H9 (cell line): ENCODE results near the gene GH2. TPM values are rescaled to one million over a fixed set of nuclear protein-coding genes. Genes with fewer than 3 reads are reported as not detected.
"Not testable (repeated sequence)": the region's sequence is repeated elsewhere in the genome, so short reads cannot be mapped to it uniquely, and the experiment has no call there.

Experiments used
- DNase-seq: peaks from one replicate; pipeline ENCODE4 v3.0.0-alpha.2; 2017
- H2AFZ ChIP-seq: one replicate; pipeline ENCODE4 v1.6.1; 2013; ENCODE audit warnings: mild to moderate bottlenecking, low read length, control low read depth, moderate library complexity
- H2AK5ac ChIP-seq: 2 replicates; pipeline ENCODE4 v1.6.1; 2013; ENCODE audit warnings: low read length, control low read depth, mixed read lengths; ENCODE audit not compliant: insufficient read length
- H2BK120ac ChIP-seq: one replicate; pipeline ENCODE4 v1.6.1; 2013; ENCODE audit warnings: low read depth, mild to moderate bottlenecking, low read length, control low read depth, inconsistent platforms; ENCODE audit not compliant: poor library complexity, severe bottlenecking
- H2BK12ac ChIP-seq: 2 replicates; pipeline ENCODE4 v1.6.1; 2013; ENCODE audit warnings: low read length, control low read depth, mixed read lengths, low read depth; ENCODE audit not compliant: insufficient read length
- H2BK15ac ChIP-seq: 2 replicates; pipeline ENCODE4 v1.6.1; 2013; ENCODE audit warnings: low read depth, low read length, control low read depth
- H2BK20ac ChIP-seq: one replicate; pipeline ENCODE4 v1.6.1; 2013; ENCODE audit warnings: low read depth, mild to moderate bottlenecking, low read length, control low read depth, inconsistent platforms; ENCODE audit not compliant: poor library complexity, severe bottlenecking
- H2BK5ac ChIP-seq: 2 replicates; pipeline ENCODE4 v1.6.1; 2013; ENCODE audit warnings: low read length, control low read depth, mixed read lengths; ENCODE audit not compliant: insufficient read length
- H3K14ac ChIP-seq: 2 replicates; pipeline ENCODE4 v1.6.1; 2013; ENCODE audit warnings: low read length, control low read depth; ENCODE audit not compliant: insufficient read depth
- H3K18ac ChIP-seq: 2 replicates; pipeline ENCODE4 v1.6.1; 2013; ENCODE audit warnings: low read depth, mild to moderate bottlenecking, mixed read lengths, low read length, control low read depth; ENCODE audit not compliant: insufficient read length
- H3K23ac ChIP-seq: 2 replicates; pipeline ENCODE4 v1.6.1; 2013; ENCODE audit warnings: low read length, control low read depth, mixed read lengths, low read depth; ENCODE audit not compliant: insufficient read length
- H3K23me2 ChIP-seq: 2 replicates; pipeline ENCODE4 v1.6.1; 2013; ENCODE audit warnings: low read depth, mild to moderate bottlenecking, mixed read lengths, low read length, control low read depth; ENCODE audit not compliant: insufficient read length, poor library complexity, severe bottlenecking
- H3K27ac ChIP-seq: 2 replicates; pipeline ENCODE4 v1.5.1; 2013; ENCODE audit warnings: low read length, control low read depth, mixed read lengths, low read depth; ENCODE audit not compliant: insufficient read length
- H3K27me3 ChIP-seq: 2 replicates; pipeline ENCODE4 v1.6.1; 2013; ENCODE audit warnings: low read length, control low read depth, inconsistent platforms; ENCODE audit not compliant: insufficient read depth
- H3K4ac ChIP-seq: 2 replicates; pipeline ENCODE4 v1.6.1; 2013; ENCODE audit warnings: low read depth, mild to moderate bottlenecking, control low read depth, inconsistent platforms, low read length, moderate library complexity
- H3K4me1 ChIP-seq: 2 replicates; pipeline ENCODE4 v1.6.1; 2013; ENCODE audit warnings: low read length, control low read depth, inconsistent platforms; ENCODE audit not compliant: insufficient read depth
- H3K4me2 ChIP-seq: 2 replicates; pipeline ENCODE4 v1.6.1; 2013; ENCODE audit warnings: low read length, control low read depth, mixed read lengths; ENCODE audit not compliant: insufficient read length, insufficient read depth
- H3K56ac ChIP-seq: 2 replicates; pipeline ENCODE4 v1.6.1; 2013; ENCODE audit warnings: low read depth, mild to moderate bottlenecking, mixed read lengths, low read length, control low read depth; ENCODE audit not compliant: insufficient read length
- H3K79me1 ChIP-seq: 2 replicates; pipeline ENCODE4 v1.6.1; 2013; ENCODE audit warnings: low read depth, mild to moderate bottlenecking, moderate library complexity, low read length, control low read depth, inconsistent platforms; ENCODE audit not compliant: insufficient read depth, poor library complexity, severe bottlenecking
- H3K79me2 ChIP-seq: 2 replicates; pipeline ENCODE4 v1.6.1; 2013; ENCODE audit warnings: low read length, control low read depth, inconsistent platforms; ENCODE audit not compliant: insufficient read depth
- H3K9ac ChIP-seq: 2 replicates; pipeline ENCODE4 v1.6.1; 2013; ENCODE audit warnings: low read length, control low read depth, mixed read lengths; ENCODE audit not compliant: insufficient read length; ENCODE audit errors: extremely low read depth
- H3K9me3 ChIP-seq: one replicate; pipeline ENCODE4 v1.6.1; 2013; ENCODE audit warnings: low read depth, low read length, inconsistent platforms; ENCODE audit not compliant: control insufficient read depth
- H3T11ph ChIP-seq: one replicate; pipeline ENCODE4 v1.6.1; 2013; ENCODE audit warnings: mild to moderate bottlenecking, low read length, control low read depth, inconsistent platforms
- H4K20me1 ChIP-seq: one replicate; pipeline ENCODE4 v1.6.1; 2013; ENCODE audit not compliant: control insufficient read depth, insufficient read length, insufficient read depth
- H4K5ac ChIP-seq: 2 replicates; pipeline ENCODE4 v1.6.1; 2013; ENCODE audit warnings: low read depth, mild to moderate bottlenecking, mixed read lengths, low read length, control low read depth; ENCODE audit not compliant: insufficient read length
- H4K8ac ChIP-seq: replicated peaks from 2 replicates; pipeline ENCODE4 v1.6.1; 2013; ENCODE audit warnings: low read length, control low read depth, mixed read lengths, low read depth; ENCODE audit not compliant: insufficient read length
- H4K91ac ChIP-seq: 2 replicates; pipeline ENCODE4 v1.6.1; 2013; ENCODE audit warnings: low read depth, mild to moderate bottlenecking, moderate library complexity, mixed read lengths, low read length, control low read depth; ENCODE audit not compliant: insufficient read length
- H3K27ac Mint-ChIP-seq, 3 experiments: 2 replicates in 2 of 3; 3 replicates in 1 of 3; pipeline ENCODE4 v1.8.0; 2020 to 2021; ENCODE audit warnings: mixed read lengths in 3 of 3, mild to moderate bottlenecking in 1 of 3, moderate library complexity in 1 of 3
- H3K27me3 Mint-ChIP-seq: 2 replicates; pipeline ENCODE4 v1.8.0; 2021; ENCODE audit warnings: low read depth, mild to moderate bottlenecking, moderate library complexity, mixed read lengths
- H3K36me3 Mint-ChIP-seq, 3 experiments: 2 replicates in 2 of 3; 3 replicates in 1 of 3; pipeline ENCODE4 v1.8.0; 2020 to 2021; ENCODE audit warnings: low read depth in 3 of 3, mixed read lengths in 3 of 3; ENCODE audit not compliant: insufficient read depth in 1 of 3
- H3K4me1 Mint-ChIP-seq, 2 experiments: 2 replicates each; pipeline ENCODE4 v1.8.0; 2020; ENCODE audit warnings: mixed read lengths in 2 of 2
- H3K4me3 Mint-ChIP-seq, 2 experiments: 2 replicates in 1 of 2; 3 replicates in 1 of 2; pipeline ENCODE4 v1.8.0; 2020 to 2021; ENCODE audit warnings: mild to moderate bottlenecking in 2 of 2, mixed read lengths in 2 of 2, moderate library complexity in 1 of 2
- H3K9me3 Mint-ChIP-seq, 2 experiments: 2 replicates in 1 of 2; 3 replicates in 1 of 2; pipeline ENCODE4 v1.8.0; 2020; ENCODE audit warnings: mild to moderate bottlenecking in 2 of 2, mixed read lengths in 2 of 2, moderate library complexity in 1 of 2
- WGBS: extraction: QIAGEN DNeasy Blood & Tissue Kit; methylation state at CpG from one replicate; pipeline ENCODE4 v1.1.7; 2013; ENCODE audit warnings: missing lambda C conversion rate, low lambda C conversion rate, mixed read lengths; ENCODE audit not compliant: insufficient read length; ENCODE audit errors: extremely low coverage; 5-methylcytosine and 5-hydroxymethylcytosine counted together
- total RNA-seq: library from RNA; stranded (reverse); gene quantifications from 2 replicates; pipeline ENCODE4 v1.2.1, GENCODE V29; 2021
- TF ChIP-seq, protein P1 (sequence below): fragments of 200-600 bp; sonication (generic); conservative IDR thresholded peaks from 3 replicates; pipeline ENCODE4 v1.8.0; 2021; ENCODE audit warnings: antibody characterized with exemption, mild to moderate bottlenecking

GH2 gene
- total RNA-seq, 1 experiment from 2014 or later: 0.77 TPM

DNA sequence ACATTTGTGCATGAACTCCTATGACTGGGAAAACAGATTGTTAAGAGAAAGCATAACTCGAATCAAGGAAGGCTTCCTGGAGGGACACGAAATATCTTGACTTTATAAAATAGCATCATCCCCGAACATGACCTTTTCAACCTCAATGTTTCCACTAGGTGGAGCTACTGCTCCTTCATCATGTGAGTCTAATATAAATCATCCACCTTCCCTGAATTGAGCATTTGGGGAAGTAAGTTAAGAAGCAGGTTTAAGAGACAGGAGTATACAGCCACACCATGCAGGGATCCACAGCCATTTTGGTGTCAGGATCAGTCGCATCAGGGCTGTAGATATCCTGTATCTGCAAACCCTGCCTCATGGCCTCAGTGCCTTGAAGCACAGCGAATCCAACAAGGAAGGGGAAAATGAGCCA lies 22.1 kb upstream of the GH2 start:
- H2AK5ac ChIP-seq, H3K23me2 ChIP-seq, H2BK120ac ChIP-seq, H3K9ac ChIP-seq, H4K8ac ChIP-seq, H4K5ac ChIP-seq, H3K27ac ChIP-seq, H3K9me3 ChIP-seq, H3K79me2 ChIP-seq, H2BK20ac ChIP-seq, H3K56ac ChIP-seq, H3K4me2 ChIP-seq, H4K20me1 ChIP-seq, H3K27ac Mint-ChIP-seq, H3K4me1 Mint-ChIP-seq, H3K14ac ChIP-seq, H3K9me3 Mint-ChIP-seq, H3K23ac ChIP-seq, H2BK12ac ChIP-seq, H3K18ac ChIP-seq, DNase-seq, H2BK5ac ChIP-seq, H3K79me1 ChIP-seq, H3K4ac ChIP-seq, H3T11ph ChIP-seq, H3K27me3 ChIP-seq, H2BK15ac ChIP-seq, H3K36me3 Mint-ChIP-seq, H3K4me1 ChIP-seq, H3K4me3 Mint-ChIP-seq, H2AFZ ChIP-seq, H4K91ac ChIP-seq: not testable (repeated sequence)
- H3K27me3 Mint-ChIP-seq: peaks cover 12% of the 10 kb centered on the region
- TF ChIP-seq, protein P1, sequence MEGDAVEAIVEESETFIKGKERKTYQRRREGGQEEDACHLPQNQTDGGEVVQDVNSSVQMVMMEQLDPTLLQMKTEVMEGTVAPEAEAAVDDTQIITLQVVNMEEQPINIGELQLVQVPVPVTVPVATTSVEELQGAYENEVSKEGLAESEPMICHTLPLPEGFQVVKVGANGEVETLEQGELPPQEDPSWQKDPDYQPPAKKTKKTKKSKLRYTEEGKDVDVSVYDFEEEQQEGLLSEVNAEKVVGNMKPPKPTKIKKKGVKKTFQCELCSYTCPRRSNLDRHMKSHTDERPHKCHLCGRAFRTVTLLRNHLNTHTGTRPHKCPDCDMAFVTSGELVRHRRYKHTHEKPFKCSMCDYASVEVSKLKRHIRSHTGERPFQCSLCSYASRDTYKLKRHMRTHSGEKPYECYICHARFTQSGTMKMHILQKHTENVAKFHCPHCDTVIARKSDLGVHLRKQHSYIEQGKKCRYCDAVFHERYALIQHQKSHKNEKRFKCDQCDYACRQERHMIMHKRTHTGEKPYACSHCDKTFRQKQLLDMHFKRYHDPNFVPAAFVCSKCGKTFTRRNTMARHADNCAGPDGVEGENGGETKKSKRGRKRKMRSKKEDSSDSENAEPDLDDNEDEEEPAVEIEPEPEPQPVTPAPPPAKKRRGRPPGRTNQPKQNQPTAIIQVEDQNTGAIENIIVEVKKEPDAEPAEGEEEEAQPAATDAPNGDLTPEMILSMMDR: peak; percentile 68
- WGBS: no CpG with 5 or more reads among the region's 5 CpGs

DNA sequence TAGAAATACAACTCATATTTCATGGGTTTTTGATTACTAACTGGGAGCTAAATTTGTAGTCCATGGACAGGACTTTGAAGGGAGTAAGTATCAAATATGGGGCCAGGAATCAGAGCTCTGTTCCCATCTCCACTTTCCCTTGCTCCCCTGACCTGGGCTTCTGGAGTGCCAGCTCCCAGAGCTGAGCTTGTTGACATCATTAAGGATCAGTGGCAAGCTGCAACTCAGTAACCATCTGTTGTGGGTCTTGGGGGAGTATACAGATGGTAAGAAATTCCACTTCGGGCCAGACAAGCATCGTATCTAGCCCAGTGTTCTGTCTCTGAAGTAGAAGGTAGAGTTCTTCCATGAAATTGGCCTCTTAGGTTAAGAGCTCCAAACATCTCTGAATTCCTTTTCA lies 20.2 kb upstream of the GH2 start:
- H2AFZ ChIP-seq, H3K4me2 ChIP-seq, H3K4me1 Mint-ChIP-seq, H3K56ac ChIP-seq, H3K4me1 ChIP-seq, H3K27ac Mint-ChIP-seq, H3K79me2 ChIP-seq, H3K4ac ChIP-seq, H4K5ac ChIP-seq, H3K9ac ChIP-seq, H2BK120ac ChIP-seq, H3K79me1 ChIP-seq, H3K36me3 Mint-ChIP-seq, H3K27me3 ChIP-seq, H2AK5ac ChIP-seq, H2BK20ac ChIP-seq, H4K8ac ChIP-seq, DNase-seq, H4K91ac ChIP-seq, H3K23me2 ChIP-seq, H3K18ac ChIP-seq, H4K20me1 ChIP-seq, H2BK5ac ChIP-seq, H3K14ac ChIP-seq, H3K23ac ChIP-seq, H2BK12ac ChIP-seq, H3K4me3 Mint-ChIP-seq, H3K9me3 ChIP-seq, H2BK15ac ChIP-seq, H3K27ac ChIP-seq, H3T11ph ChIP-seq, H3K9me3 Mint-ChIP-seq: not testable (repeated sequence)
- H3K27me3 Mint-ChIP-seq: peaks cover 14% of the 10 kb centered on the region
- WGBS: no CpG with 5 or more reads among the region's 2 CpGs
